Keratinocyte (primary cell): ENCODE measurements around the gene RAB5IF. TPM values are rescaled to one million over a fixed set of nuclear protein-coding genes. Genes with fewer than 3 reads are reported as not detected.

Source experiments
- DNase-seq: peaks from one replicate; pipeline ENCODE4 v3.0.0-alpha.2; 2011; ENCODE audit warnings: low read depth, missing footprints, low spot score
- FAIRE-seq: peaks from 2 replicates; lab custom pipeline; 2011; peaks lifted over from hg19 to GRCh38; lab: Jason Lieb, UNC
- H2AFZ ChIP-seq: 2 replicates; pipeline ENCODE4 v1.6.0; 2012; ENCODE audit warnings: low read length, control low read depth, inconsistent platforms; ENCODE audit not compliant: control insufficient read depth
- H3K27ac ChIP-seq: 2 replicates; pipeline ENCODE4 v1.5.1; 2011; ENCODE audit warnings: low read length; ENCODE audit not compliant: control insufficient read depth, insufficient read depth
- H3K27me3 ChIP-seq: 3 replicates; pipeline ENCODE4 v1.6.0; 2011; ENCODE audit warnings: low read length; ENCODE audit not compliant: control insufficient read depth, insufficient read depth; ENCODE audit errors: extremely low read depth
- H3K36me3 ChIP-seq, 2 experiments: 2 replicates in 1 of 2; 3 replicates in 1 of 2; pipeline ENCODE4 v1.5.1; 2011; ENCODE audit warnings: low read length in 2 of 2, mild to moderate bottlenecking in 1 of 2; ENCODE audit not compliant: control insufficient read depth in 2 of 2, insufficient read depth in 2 of 2; ENCODE audit errors: extremely low read depth in 1 of 2
- H3K4me1 ChIP-seq: 3 replicates; pipeline ENCODE4 v1.5.1; 2011; ENCODE audit warnings: low read length; ENCODE audit not compliant: control insufficient read depth, insufficient read depth; ENCODE audit errors: extremely low read depth
- H3K4me2 ChIP-seq: 3 replicates; pipeline ENCODE4 v1.6.0; 2011; ENCODE audit warnings: low read depth, low read length; ENCODE audit not compliant: control insufficient read depth, insufficient read depth; ENCODE audit errors: extremely low read depth
- H3K4me3 ChIP-seq, 3 experiments: fragments of 200-600 bp in 1 of 3; sonication (generic) in 1 of 3; 2 replicates in 2 of 3; 3 replicates in 1 of 3; pipeline ENCODE4 v1.5.1; 2011 to 2016; ENCODE audit warnings: low read length in 3 of 3, mild to moderate bottlenecking in 3 of 3, control low read depth in 2 of 3, inconsistent platforms in 1 of 3, low read depth in 1 of 3, mixed read lengths in 1 of 3, mixed run types in 1 of 3, moderate library complexity in 1 of 3; ENCODE audit not compliant: control insufficient read depth in 2 of 3, insufficient read depth in 2 of 3; ENCODE audit errors: extremely low read depth in 1 of 3
- H3K79me2 ChIP-seq: 2 replicates; pipeline ENCODE4 v1.6.0; 2012; ENCODE audit warnings: low read length; ENCODE audit not compliant: control insufficient read depth, insufficient read depth
- H3K9ac ChIP-seq: 3 replicates; pipeline ENCODE4 v1.6.0; 2011; ENCODE audit warnings: low read length; ENCODE audit not compliant: control insufficient read depth, insufficient read depth; ENCODE audit errors: extremely low read depth
- H3K9me1 ChIP-seq: 3 replicates; pipeline ENCODE4 v1.6.0; 2011; ENCODE audit warnings: low read length; ENCODE audit not compliant: control insufficient read depth, insufficient read depth; ENCODE audit errors: extremely low read depth
- H3K9me3 ChIP-seq: 2 replicates; pipeline ENCODE4 v1.5.1; 2012; ENCODE audit warnings: low read depth, low read length; ENCODE audit not compliant: control insufficient read depth
- H4K20me1 ChIP-seq: 3 replicates; pipeline ENCODE4 v1.6.0; 2011; ENCODE audit warnings: low read length; ENCODE audit not compliant: control insufficient read depth, insufficient read depth; ENCODE audit errors: extremely low read depth
- CTCF ChIP-seq, 3 experiments: IDR thresholded peaks in 1 of 3; conservative IDR thresholded peaks in 1 of 3; optimal IDR thresholded peaks in 1 of 3; 2 replicates in 2 of 3; 3 replicates in 1 of 3; pipeline versions ENCODE3 to v1.5.1; 2011; ENCODE audit warnings: low read length in 3 of 3, mild to moderate bottlenecking in 3 of 3, moderate library complexity in 2 of 3, control low read depth in 1 of 3, inconsistent platforms in 1 of 3; ENCODE audit not compliant: insufficient read depth in 2 of 3; ENCODE audit errors: extremely low read depth in 1 of 3
- EZH2 ChIP-seq: IDR thresholded peaks from one replicate; pipeline ENCODE4 v1.6.1; 2012; ENCODE audit warnings: inconsistent platforms, mild to moderate bottlenecking, low read length, moderate library complexity
- dilution Hi-C: fragments of 300-500 bp; cut with MboI; formaldehyde crosslinking; loops from one replicate; pipeline ENCODE4 v1.7.0; 2020; ENCODE audit warnings: low sequenced_read_pairs; ENCODE audit not compliant: extremely low pct_ligation_motif_present
- polyA plus RNA-seq, 5 experiments: library from polyadenylated mRNA; depleted of rRNA in 3 of 5; stranded (reverse) in 3 of 5; stranded (forward) in 1 of 5; unstranded in 1 of 5; fragments of >200 nt; gene quantifications; 1 replicate in 1 of 5; 2 replicates in 3 of 5; 3 replicates in 1 of 5; pipeline versions ENCODE4 v1.2.1 to v1.2.3, GENCODE V29; 2011 to 2012; ENCODE audit warnings: missing spikeins in 2 of 5, low read depth in 1 of 5, low replicate concordance in 1 of 5

The RAB5IF gene
- polyA plus RNA-seq, 1 donor (not counting 4 experiments of a cell fraction or from before 2014, with no cell fraction given), result 188 TPM

GRCh38 chr20:36644032-36644705 is 38.6 kb downstream of the RAB5IF start:
- no peak overlapping the region for H3K27ac ChIP-seq

GRCh38 chr20:36644706-36645095 is 39.1 kb downstream of the RAB5IF start:
- Histone ChIP-seq H3K27me3 (no peaks in the 10 kb centered on the region), H3K79me2 (no peaks in the 10 kb centered on the region), H3K4me3 (no peak overlapping the region), H3K9ac (no peak overlapping the region), H3K4me2 (no peak overlapping the region), H3K4me1 (peaks cover 6% of the 10 kb centered on the region), H2AFZ (no peak overlapping the region), H4K20me1 (no peaks in the 10 kb centered on the region), H3K9me3 (no peaks in the 10 kb centered on the region), H3K27ac (no peak overlapping the region), H3K9me1 (no peaks in the 10 kb centered on the region), H3K36me3 (no peaks in the 10 kb centered on the region)
- dilution Hi-C loops, result no loop called here
- DNase-seq (no peak), FAIRE-seq (no peak)
- TF ChIP-seq EZH2 (no peak), CTCF (optimal IDR thresholded peaks at IDR 0.05 in 1 of 3, IDR thresholded peaks at IDR 0.05 in 1 of 3, conservative IDR thresholded peaks at IDR 0.05 in 1 of 3; ENCODE audit: extremely low read depth in 1 of 3, insufficient read depth in 2 of 3, low read length in 3 of 3) (no peak)

More at GRCh38 chr20:36644032-36644705, 38.6 kb downstream of the RAB5IF start:
- Histone ChIP-seq H3K9ac (no peak overlapping the region), H4K20me1 (no peaks in the 10 kb centered on the region), H3K27me3 (no peaks in the 10 kb centered on the region), H3K36me3 (no peaks in the 10 kb centered on the region), H3K4me3 (no peak overlapping the region), H2AFZ (no peak overlapping the region), H3K9me3 (no peaks in the 10 kb centered on the region), H3K9me1 (no peaks in the 10 kb centered on the region), H3K79me2 (no peaks in the 10 kb centered on the region), H3K4me1 (peaks cover 6% of the 10 kb centered on the region), H3K4me2 (no peak overlapping the region)
- no peak for TF ChIP-seq CTCF (optimal IDR thresholded peaks at IDR 0.05 in 1 of 3, IDR thresholded peaks at IDR 0.05 in 1 of 3, conservative IDR thresholded peaks at IDR 0.05 in 1 of 3; ENCODE audit: extremely low read depth in 1 of 3, insufficient read depth in 2 of 3, low read length in 3 of 3)
- no peak for TF ChIP-seq EZH2
- dilution Hi-C loops, result no loop called here
- DNase-seq (no peak), FAIRE-seq (no peak)
